HG03025 (cell line): ENCODE results near the gene CLSTN2.

Experiments
- ATAC-seq: cut with Tn5 transposase; IDR thresholded peaks from one replicate; pipeline ENCODE4 v1.9.1; 2021; ENCODE audit warnings: mild to moderate bottlenecking, moderate library complexity; ENCODE audit not compliant: unreplicated experiment, low FRiP score

The CLSTN2 gene

GRCh38 chr3:140216249-140216648, 281.3 kb downstream of the CLSTN2 start:
- no peak for ATAC-seq

- ATAC-seq = no peak
Measured at GRCh38 chr3:140219291-140219690, 284.3 kb downstream of the CLSTN2 start.

GRCh38 chr3:140219923-140220452, 285.0 kb downstream of the CLSTN2 start:
- no peak for ATAC-seq

- no peak for ATAC-seq
Measured at GRCh38 chr3:140223197-140223596, 288.2 kb downstream of the CLSTN2 start.

- ATAC-seq = no peak
Measured at GRCh38 chr3:140223631-140224030, 288.6 kb downstream of the CLSTN2 start.

- no peak for ATAC-seq
Measured at GRCh38 chr3:140224307-140224706, 289.3 kb downstream of the CLSTN2 start.

- no peak for ATAC-seq
Measured at GRCh38 chr3:140225996-140226395, 291.0 kb downstream of the CLSTN2 start.

GRCh38 chr3:140233702-140234101, 298.7 kb downstream of the CLSTN2 start:
- no peak for ATAC-seq

GRCh38 chr3:140234256-140234655, 299.3 kb downstream of the CLSTN2 start:
- no peak for ATAC-seq

GRCh38 chr3:140236836-140237501, 302.0 kb downstream of the CLSTN2 start:
- no peak for ATAC-seq

- ATAC-seq = no peak
Measured at GRCh38 chr3:140238646-140239314, 303.8 kb downstream of the CLSTN2 start.

GRCh38 chr3:140242818-140243276, 307.9 kb downstream of the CLSTN2 start:
- no peak for ATAC-seq

- no peak for ATAC-seq
Measured at GRCh38 chr3:140243575-140243974, 308.6 kb downstream of the CLSTN2 start.

- ATAC-seq = no peak
Measured at GRCh38 chr3:140244893-140245292, 309.9 kb downstream of the CLSTN2 start.

- ATAC-seq = no peak
Measured at GRCh38 chr3:140246578-140246977, 311.6 kb downstream of the CLSTN2 start.

GRCh38 chr3:140247775-140248174, 312.8 kb downstream of the CLSTN2 start:
- ATAC-seq = no peak

- no peak for ATAC-seq
Measured at GRCh38 chr3:140249188-140249587, 314.2 kb downstream of the CLSTN2 start.

- no peak for ATAC-seq
Measured at GRCh38 chr3:140250010-140250855, 315.2 kb downstream of the CLSTN2 start.

GRCh38 chr3:140250945-140251344, 316.0 kb downstream of the CLSTN2 start:
- no peak for ATAC-seq

- no peak for ATAC-seq
Measured at GRCh38 chr3:140251678-140252077, 316.7 kb downstream of the CLSTN2 start.
